ENCODE measurements around the gene DOK6.
"Not testable (repeated sequence)": the region's sequence is repeated elsewhere in the genome, so short reads cannot be mapped to it uniquely, and the experiment has no call there.

DOK6 gene

DNA sequence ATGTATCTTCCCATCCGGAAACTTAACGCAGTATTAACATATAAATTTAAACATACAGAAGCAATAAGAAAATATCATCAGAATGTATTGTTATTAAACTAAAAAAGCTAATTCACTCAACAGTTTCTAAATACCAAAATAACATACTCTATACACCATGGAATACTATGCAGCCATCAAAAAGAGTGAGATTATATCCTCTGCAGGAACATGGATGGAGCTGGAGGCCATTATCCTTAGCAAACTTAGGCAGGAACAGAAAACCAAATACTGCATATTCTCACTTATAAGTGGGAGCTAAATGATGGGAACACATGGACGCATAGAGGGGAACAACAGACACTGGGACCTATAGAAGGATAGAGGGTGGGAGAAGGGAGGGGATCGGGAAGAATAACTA lies 419.9 kb downstream of the DOK6 start:
- DNase-seq, result no peak

- DNase-seq, result no peak
Observed at GRCh38 chr18:69830189-69830588, 429.5 kb downstream of the DOK6 start.

- DNase-seq, result not testable (repeated sequence)
Observed at GRCh38 chr18:69834980-69835379, 434.3 kb downstream of the DOK6 start.

DNA sequence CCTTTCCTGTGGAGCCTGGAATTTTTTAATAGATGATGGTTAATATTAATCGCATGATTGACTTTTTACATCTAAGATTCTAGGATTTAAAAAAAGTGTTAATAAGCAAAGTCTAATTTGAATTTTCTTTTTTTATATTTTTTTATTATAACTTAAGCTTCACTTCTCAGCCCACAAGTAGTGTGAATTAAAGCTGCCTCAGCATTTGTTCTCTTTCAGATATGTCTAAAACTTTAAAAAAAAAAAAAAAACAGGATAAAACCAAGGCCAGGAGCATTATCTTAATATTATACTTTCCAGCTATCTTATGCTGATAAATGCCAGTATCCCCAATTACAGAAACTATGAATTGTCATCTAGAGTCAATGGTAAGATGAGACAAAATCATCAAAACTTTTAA lies 437.3 kb downstream of the DOK6 start:
- DNase-seq, result no peak

- no peak for DNase-seq
Observed at GRCh38 chr18:69838620-69839411, 438.1 kb downstream of the DOK6 start.

DNA sequence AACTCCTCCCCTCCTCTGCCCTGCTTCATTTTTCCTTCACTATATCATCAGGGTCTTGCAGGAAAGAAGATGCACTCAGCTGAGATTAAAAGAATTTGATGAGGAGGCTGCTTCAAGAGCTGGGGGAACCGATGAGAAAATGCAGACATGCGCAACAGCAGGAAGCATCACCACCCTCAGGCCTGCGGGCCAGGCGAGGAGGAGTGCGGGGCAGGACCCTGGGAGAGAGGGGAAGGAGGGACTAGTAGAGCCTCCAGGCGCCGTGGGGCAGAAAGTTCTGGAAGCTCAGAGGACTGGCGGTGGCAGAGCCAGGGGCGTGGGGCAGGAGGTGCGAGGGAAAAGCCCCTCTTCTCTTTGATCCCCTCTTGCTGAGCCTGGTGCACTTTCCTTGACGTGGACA lies 438.8 kb downstream of the DOK6 start:
- DNase-seq, result no peak

DNA sequence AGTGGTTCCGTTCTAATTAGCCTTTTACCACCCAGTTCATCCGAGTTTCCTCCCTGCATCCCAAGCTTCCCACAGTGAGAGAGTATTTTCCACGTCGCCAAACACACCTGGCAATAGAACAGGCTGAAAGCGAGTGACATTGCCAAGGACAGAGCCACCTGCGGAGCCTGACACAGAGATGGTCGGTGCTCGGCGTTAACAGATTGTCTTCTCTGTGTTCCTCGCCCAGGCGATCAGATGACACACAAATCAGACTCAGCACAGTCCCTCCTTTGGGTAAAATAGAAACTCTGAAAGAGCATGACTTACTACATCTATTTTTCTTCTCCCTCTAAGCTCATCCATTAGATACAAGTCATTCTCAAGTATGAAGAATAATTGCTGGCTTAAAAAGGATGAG lies 439.3 kb downstream of the DOK6 start:
- no peak for DNase-seq

DNA sequence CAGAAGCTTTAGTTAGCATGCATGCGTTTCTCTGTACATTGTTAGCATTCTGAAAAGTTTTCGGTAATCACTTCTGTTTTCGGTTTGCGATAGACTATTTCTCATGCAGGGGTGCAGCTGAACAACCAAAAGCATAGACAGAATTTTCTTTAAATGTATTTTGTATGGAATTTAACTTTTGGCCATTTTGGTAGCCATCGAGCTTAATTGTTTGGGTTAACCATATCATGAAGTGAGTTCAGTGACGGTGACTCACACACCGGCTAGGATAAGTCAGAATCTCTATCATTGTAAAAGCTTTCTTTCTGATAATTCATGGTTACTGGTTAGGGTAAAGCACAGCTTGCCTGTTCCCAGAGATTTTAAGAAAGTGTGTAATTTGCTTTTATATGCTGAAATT lies 439.8 kb downstream of the DOK6 start:
- no peak for DNase-seq

- DNase-seq, result no peak
Observed at GRCh38 chr18:69841117-69841516, 440.4 kb downstream of the DOK6 start.

- no peak for DNase-seq
Observed at GRCh38 chr18:69843015-69843414, 442.3 kb downstream of the DOK6 start.

DNA sequence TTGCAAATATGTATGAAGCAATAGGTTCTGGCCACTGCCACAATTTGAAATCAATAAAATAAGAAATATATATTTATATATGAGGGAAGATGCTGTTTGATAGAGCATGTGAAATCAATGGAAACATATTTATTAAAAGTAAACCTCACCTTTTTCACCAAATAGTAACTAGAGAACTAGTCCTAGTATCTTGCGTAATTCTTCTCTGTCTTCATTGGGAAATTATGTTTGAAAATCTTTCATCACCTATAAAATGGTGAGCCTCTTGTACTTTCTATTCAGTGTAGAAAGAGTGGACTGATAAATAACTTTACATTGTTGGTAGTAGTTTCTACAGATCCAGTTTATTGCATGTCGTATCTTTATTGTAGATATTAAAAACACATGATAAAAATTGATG lies 444.0 kb downstream of the DOK6 start:
- DNase-seq, result no peak

GRCh38 chr18:69845593-69846506 lies 445.2 kb downstream of the DOK6 start:
- DNase-seq, result no peak

DNA sequence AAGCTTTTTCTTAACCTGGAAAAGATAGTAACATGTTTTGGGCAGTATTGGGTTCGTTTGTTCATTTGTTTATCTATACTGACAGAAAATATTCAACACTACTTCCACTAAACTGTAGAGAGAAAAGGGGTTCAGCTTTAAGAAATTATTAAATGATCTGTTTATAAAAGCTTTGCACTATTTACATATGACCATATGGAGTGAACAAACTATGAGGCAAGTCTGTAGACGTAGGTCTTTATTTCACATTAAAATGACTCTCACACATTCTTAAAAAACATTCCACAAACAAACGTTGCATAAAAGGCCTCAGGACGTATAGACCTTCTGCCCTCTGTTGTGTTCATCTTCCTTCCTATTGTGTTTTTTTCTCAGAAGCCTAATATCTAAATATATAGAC lies 452.4 kb downstream of the DOK6 start:
- no peak for DNase-seq

- DNase-seq, result no peak
Observed at GRCh38 chr18:69854455-69854854, 453.8 kb downstream of the DOK6 start.

DNA sequence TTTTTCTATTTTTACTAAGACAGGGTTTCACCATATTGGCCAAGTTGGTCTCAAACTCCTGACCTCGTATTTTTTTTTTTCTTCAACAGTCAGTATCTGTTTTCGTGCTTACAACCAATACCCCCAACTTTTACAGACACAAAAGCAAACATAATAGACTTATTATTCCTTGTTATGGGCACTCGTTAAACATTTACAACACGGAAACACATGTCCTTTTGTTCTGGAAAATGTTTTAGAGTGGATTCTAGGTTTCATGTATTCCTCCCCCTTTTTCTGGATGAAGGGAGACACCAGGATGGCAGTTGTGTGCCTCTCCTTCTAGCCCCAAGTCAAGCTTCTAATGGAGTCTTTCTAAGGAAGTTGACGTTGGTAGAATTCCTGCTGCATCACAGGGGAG lies 458.2 kb downstream of the DOK6 start:
- DNase-seq, result no peak

DNA sequence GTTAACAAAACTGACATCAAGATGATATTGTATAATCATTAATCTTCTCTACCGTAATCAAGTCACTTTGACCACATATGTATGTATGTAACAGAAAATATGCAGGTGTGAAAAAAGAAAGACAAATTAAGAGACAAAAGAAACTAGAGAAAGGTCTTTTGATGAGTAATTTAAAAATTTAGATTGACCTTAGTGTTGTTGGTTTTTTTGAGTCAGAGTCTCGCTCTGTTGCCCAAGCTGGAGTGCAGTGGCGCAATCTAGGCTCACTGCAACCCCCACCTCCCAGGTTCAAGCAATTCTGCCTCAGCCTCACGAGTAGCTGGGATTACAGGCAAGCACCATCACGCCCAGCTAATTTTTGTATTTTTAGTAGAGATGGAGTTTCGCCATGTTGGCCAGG lies 464.1 kb downstream of the DOK6 start:
- DNase-seq, result not testable (repeated sequence)

- no peak for DNase-seq
Observed at GRCh38 chr18:69865776-69866175, 465.1 kb downstream of the DOK6 start.

GRCh38 chr18:69866212-69866611 lies 465.5 kb downstream of the DOK6 start:
- no peak for DNase-seq

GRCh38 chr18:69870736-69871135 lies 470.0 kb downstream of the DOK6 start:
- DNase-seq, result no peak

DNA sequence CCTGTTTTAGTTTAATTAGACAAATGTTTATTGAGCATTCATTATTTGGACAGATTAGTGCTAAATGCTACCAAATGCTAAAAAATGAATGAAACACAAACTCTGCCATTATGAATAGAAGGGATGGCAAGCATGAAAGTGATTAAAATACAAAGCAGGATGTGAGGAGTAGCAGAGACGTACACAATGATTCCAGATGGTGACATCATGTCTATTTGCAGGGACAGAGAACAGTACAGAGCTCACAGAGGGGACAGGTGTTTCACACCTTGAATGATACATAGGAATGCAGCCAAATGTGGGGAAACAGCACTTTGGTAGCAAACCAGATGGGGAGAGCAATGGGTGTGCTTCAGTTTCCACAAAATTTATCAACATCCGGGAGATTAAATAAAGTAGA lies 470.7 kb downstream of the DOK6 start:
- DNase-seq, result no peak

DNA sequence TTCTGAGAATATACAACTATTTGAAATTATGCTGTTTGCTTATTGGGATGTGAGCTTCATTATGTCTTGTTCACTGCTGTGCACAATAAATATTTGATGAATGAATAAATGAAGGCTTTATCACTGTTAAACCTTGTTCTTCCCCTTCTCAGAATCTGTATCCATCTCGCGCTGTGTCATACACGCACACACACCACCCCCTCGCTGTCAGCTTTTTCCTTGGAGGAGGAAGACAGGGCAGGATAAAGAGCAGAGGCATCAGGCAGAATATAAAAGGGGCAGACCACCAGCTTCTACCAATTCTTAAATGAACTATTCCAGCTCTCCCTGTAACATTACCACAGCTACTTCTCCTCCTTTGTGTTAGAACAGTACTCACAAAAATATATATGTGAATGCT lies 472.0 kb downstream of the DOK6 start:
- DNase-seq, result no peak

GRCh38 chr18:69874058-69874457 lies 473.4 kb downstream of the DOK6 start:
- DNase-seq, result no peak

DNA sequence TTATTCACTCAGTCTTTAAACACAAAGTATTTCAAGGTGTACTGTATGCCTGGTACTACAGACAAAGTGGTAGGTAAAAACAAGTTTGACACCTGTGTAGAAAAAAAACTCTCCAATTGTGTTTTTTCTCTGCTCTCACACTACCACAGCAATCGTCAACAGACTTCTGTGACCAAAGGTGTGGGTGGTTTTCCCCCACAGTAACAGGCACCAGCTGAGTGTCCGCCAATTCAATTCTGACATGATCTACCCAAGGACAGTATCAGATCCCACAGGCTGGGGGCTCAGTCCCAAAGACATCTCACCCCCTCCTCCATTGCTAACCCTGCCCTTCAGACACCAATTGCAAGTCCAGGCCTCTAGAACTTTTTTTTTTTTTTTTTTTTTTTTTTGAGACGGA lies 475.8 kb downstream of the DOK6 start:
- DNase-seq, result no peak

Measured in midbrain (tissue), 1 donor.